ENCODE data around the gene PITPNC1. TPM values are rescaled to one million over a fixed set of nuclear protein-coding genes. Genes with fewer than 3 reads are reported as not detected.

Gene PITPNC1
- total RNA-seq, 1 donor from 2014 or later: 12.4 TPM

- H3K27me3 ChIP-seq (ENCODE audit: insufficient read depth, low read length): no peaks in the 10 kb centered on the region
- FAIRE-seq (no peak), DNase-seq (ENCODE audit: low read depth) (no peak)
- Mint-ChIP-seq H3K36me3 (ENCODE audit: low read depth, unreplicated experiment) (no peaks in the 10 kb centered on the region), H3K27ac (ENCODE audit: unreplicated experiment) (no peak overlapping the region), H3K4me3 (ENCODE audit: unreplicated experiment) (no peak overlapping the region), H3K9me3 (ENCODE audit: unreplicated experiment) (peaks cover 5% of the 10 kb centered on the region), H3K4me1 (ENCODE audit: low read depth, unreplicated experiment) (no peaks in the 10 kb centered on the region), H3K27me3 (ENCODE audit: low read depth, unreplicated experiment) (no peaks in the 10 kb centered on the region)
- H3K36me3 ChIP-seq (ENCODE audit: insufficient read depth, low read length): no peaks in the 10 kb centered on the region
- H3K79me2 ChIP-seq (ENCODE audit: insufficient read depth, low read length): no peaks in the 10 kb centered on the region
- H3K9ac ChIP-seq (ENCODE audit: low read length): no peak overlapping the region
- H2AFZ ChIP-seq (ENCODE audit: low read depth, low read length): no peak overlapping the region
- no peaks in the 10 kb centered on the region for H4K20me1 ChIP-seq (ENCODE audit: insufficient read depth, low read length)
- H3K4me1 ChIP-seq (ENCODE audit: insufficient read depth, low read length): no peaks in the 10 kb centered on the region
- H3K4me3 ChIP-seq (ENCODE audit: insufficient read depth, low read depth, low read length): no peak overlapping the region
- no peak overlapping the region for H3K4me2 ChIP-seq (ENCODE audit: low read length)
- H3K9me3 ChIP-seq (ENCODE audit: insufficient read depth, low read depth, low read length): no peaks in the 10 kb centered on the region
- TF ChIP-seq EZH2 (IDR thresholded peaks at IDR 0.05; ENCODE audit: insufficient read depth, low read length) (no peak), CTCF (IDR thresholded peaks at IDR 0.05; ENCODE audit: insufficient read depth, low read depth, low read length) (no peak)
- H3K27ac ChIP-seq (ENCODE audit: low read depth, low read length): no peak overlapping the region
Observed at GRCh38 chr17:67671493-67671892, 294.4 kb downstream of the PITPNC1 start.

GRCh38 chr17:67672592-67673335 lies 295.7 kb downstream of the PITPNC1 start:
- H3K4me1 Mint-ChIP-seq (ENCODE audit: low read depth, unreplicated experiment): no peaks in the 10 kb centered on the region
- no peak overlapping the region for H3K4me2 ChIP-seq (ENCODE audit: low read length)
- FAIRE-seq: no peak

More at GRCh38 chr17:67672592-67673335, 295.7 kb downstream of the PITPNC1 start:
- no peaks in the 10 kb centered on the region for H3K9me3 ChIP-seq (ENCODE audit: insufficient read depth, low read depth, low read length)
- no peak overlapping the region for H3K27ac ChIP-seq (ENCODE audit: low read depth, low read length)
- H4K20me1 ChIP-seq (ENCODE audit: insufficient read depth, low read length): no peaks in the 10 kb centered on the region
- Mint-ChIP-seq H3K27me3 (ENCODE audit: low read depth, unreplicated experiment) (no peaks in the 10 kb centered on the region), H3K4me3 (ENCODE audit: unreplicated experiment) (no peak overlapping the region), H3K36me3 (ENCODE audit: low read depth, unreplicated experiment) (no peaks in the 10 kb centered on the region), H3K27ac (ENCODE audit: unreplicated experiment) (no peak overlapping the region), H3K9me3 (ENCODE audit: unreplicated experiment) (peaks cover 5% of the 10 kb centered on the region)
- H3K4me3 ChIP-seq (ENCODE audit: insufficient read depth, low read depth, low read length): no peak overlapping the region
- H3K79me2 ChIP-seq (ENCODE audit: insufficient read depth, low read length): no peaks in the 10 kb centered on the region
- no peaks in the 10 kb centered on the region for H3K4me1 ChIP-seq (ENCODE audit: insufficient read depth, low read length)
- H3K27me3 ChIP-seq (ENCODE audit: insufficient read depth, low read length): no peaks in the 10 kb centered on the region
- no peak for DNase-seq (ENCODE audit: low read depth)
- TF ChIP-seq CTCF (IDR thresholded peaks at IDR 0.05; ENCODE audit: insufficient read depth, low read depth, low read length) (no peak), EZH2 (IDR thresholded peaks at IDR 0.05; ENCODE audit: insufficient read depth, low read length) (no peak)
- no peaks in the 10 kb centered on the region for H3K36me3 ChIP-seq (ENCODE audit: insufficient read depth, low read length)
- H3K9ac ChIP-seq (ENCODE audit: low read length): no peak overlapping the region
- H2AFZ ChIP-seq (ENCODE audit: low read depth, low read length): no peak overlapping the region
